Astrocyte (in vitro differentiated cells and primary cell): ENCODE results near the gene KCTD18. TPM values are rescaled to one million over a fixed set of nuclear protein-coding genes. Genes with fewer than 3 reads are reported as not detected.
A peak's percentile ranks its signal among the peaks of the same experiment; 100 is the strongest.

Experiments
- DNase-seq: peaks from one replicate; pipeline ENCODE4 v3.0.0-alpha.2; 2010; ENCODE audit warnings: low read depth
- FAIRE-seq: peaks from 2 replicates; lab custom pipeline; 2011; peaks lifted over from hg19 to GRCh38; lab: Jason Lieb, UNC
- H2AFZ ChIP-seq: 2 replicates; pipeline ENCODE4 v1.6.0; 2012; ENCODE audit warnings: low read depth, low read length, inconsistent platforms
- H3K27ac ChIP-seq: 2 replicates; pipeline ENCODE4 v1.5.1; 2011; ENCODE audit warnings: low read depth, low read length, inconsistent platforms
- H3K27me3 ChIP-seq: 2 replicates; pipeline ENCODE4 v1.6.0; 2011; ENCODE audit warnings: low read length, inconsistent platforms; ENCODE audit not compliant: insufficient read depth
- H3K36me3 ChIP-seq: 2 replicates; pipeline ENCODE4 v1.5.1; 2011; ENCODE audit warnings: low read length, inconsistent platforms; ENCODE audit not compliant: insufficient read depth
- H3K4me1 ChIP-seq: 2 replicates; pipeline ENCODE4 v1.5.1; 2011; ENCODE audit warnings: low read length, inconsistent platforms; ENCODE audit not compliant: insufficient read depth
- H3K4me2 ChIP-seq: 2 replicates; pipeline ENCODE4 v1.6.0; 2012; ENCODE audit warnings: low read length, inconsistent platforms
- H3K4me3 ChIP-seq: 2 replicates; pipeline ENCODE4 v1.5.1; 2011; ENCODE audit warnings: low read depth, mild to moderate bottlenecking, low read length, inconsistent platforms; ENCODE audit not compliant: insufficient read depth
- H3K79me2 ChIP-seq: 2 replicates; pipeline ENCODE4 v1.6.0; 2012; ENCODE audit warnings: mild to moderate bottlenecking, low read length, inconsistent platforms; ENCODE audit not compliant: insufficient read depth
- H3K9ac ChIP-seq: 2 replicates; pipeline ENCODE4 v1.6.0; 2012; ENCODE audit warnings: mild to moderate bottlenecking, low read length, inconsistent platforms
- H3K9me3 ChIP-seq: 2 replicates; pipeline ENCODE4 v1.5.1; 2012; ENCODE audit warnings: low read depth, mild to moderate bottlenecking, low read length, inconsistent platforms; ENCODE audit not compliant: insufficient read depth
- H4K20me1 ChIP-seq: 2 replicates; pipeline ENCODE4 v1.6.0; 2012; ENCODE audit warnings: low read length, inconsistent platforms; ENCODE audit not compliant: insufficient read depth
- H3K27ac Mint-ChIP-seq: one replicate; pipeline ENCODE4 v1.8.0; 2021; ENCODE audit warnings: mild to moderate bottlenecking, mixed read lengths; ENCODE audit not compliant: unreplicated experiment
- H3K27me3 Mint-ChIP-seq: one replicate; pipeline ENCODE4 v1.8.0; 2021; ENCODE audit warnings: low read depth, mixed read lengths; ENCODE audit not compliant: unreplicated experiment
- H3K36me3 Mint-ChIP-seq: one replicate; pipeline ENCODE4 v1.8.0; 2021; ENCODE audit warnings: low read depth, mixed read lengths; ENCODE audit not compliant: unreplicated experiment
- H3K4me1 Mint-ChIP-seq: one replicate; pipeline ENCODE4 v1.8.0; 2021; ENCODE audit warnings: low read depth, mixed read lengths; ENCODE audit not compliant: unreplicated experiment
- H3K4me3 Mint-ChIP-seq: one replicate; pipeline ENCODE4 v1.8.0; 2021; ENCODE audit warnings: mild to moderate bottlenecking, moderate library complexity, mixed read lengths; ENCODE audit not compliant: unreplicated experiment
- H3K9me3 Mint-ChIP-seq: one replicate; pipeline ENCODE4 v1.8.0; 2021; ENCODE audit warnings: mild to moderate bottlenecking, mixed read lengths; ENCODE audit not compliant: unreplicated experiment
- EZH2 ChIP-seq: IDR thresholded peaks from 2 replicates; pipeline ENCODE4 v1.6.1; 2012; ENCODE audit warnings: mild to moderate bottlenecking, low read length, inconsistent platforms; ENCODE audit not compliant: insufficient read depth
- total RNA-seq: library from RNA; stranded (reverse); gene quantifications from 2 replicates; pipeline ENCODE4 v1.2.1, GENCODE V29; 2021
- TF ChIP-seq, protein P1 (sequence below): IDR thresholded peaks from 2 replicates; pipeline ENCODE4 v1.5.1; 2011; ENCODE audit warnings: low read depth, mild to moderate bottlenecking, inconsistent platforms, low read length, moderate library complexity; ENCODE audit not compliant: insufficient read depth

Gene KCTD18
- total RNA-seq, 1 donor from 2014 or later, result 8.2 TPM

DNA sequence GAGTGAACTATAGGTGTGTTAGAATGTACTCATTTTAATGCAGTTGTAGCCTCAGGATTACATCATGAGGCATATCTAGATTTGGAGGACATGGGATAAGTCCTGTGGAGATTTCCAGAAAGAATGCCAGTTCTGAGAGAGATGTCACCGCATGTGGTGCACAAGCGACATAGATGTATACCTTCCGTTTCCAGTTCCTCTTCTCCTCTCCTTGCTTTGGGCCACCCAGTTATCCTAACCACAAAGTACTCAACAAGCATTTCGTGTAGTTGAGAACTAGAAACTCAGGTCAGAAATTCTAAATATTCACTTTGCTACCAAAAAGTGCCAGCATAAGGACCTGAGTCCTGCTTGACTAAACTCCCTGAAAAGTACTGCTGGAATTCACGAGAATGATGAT lies 66.5 kb downstream of the KCTD18 start:
- H3K4me3 Mint-ChIP-seq, result no peak overlapping the region
- no peaks in the 10 kb centered on the region for H4K20me1 ChIP-seq
- H3K4me1 ChIP-seq, result peaks cover 7% of the 10 kb centered on the region
- no peaks in the 10 kb centered on the region for H3K9me3 ChIP-seq
- H3K36me3 Mint-ChIP-seq, result peaks cover 39% of the 10 kb centered on the region
- H3K9me3 Mint-ChIP-seq, result no peaks in the 10 kb centered on the region
- no peaks in the 10 kb centered on the region for H3K27me3 Mint-ChIP-seq
- H3K4me2 ChIP-seq, result no peak overlapping the region
- no peaks in the 10 kb centered on the region for H3K27me3 ChIP-seq
- TF ChIP-seq, protein P1, sequence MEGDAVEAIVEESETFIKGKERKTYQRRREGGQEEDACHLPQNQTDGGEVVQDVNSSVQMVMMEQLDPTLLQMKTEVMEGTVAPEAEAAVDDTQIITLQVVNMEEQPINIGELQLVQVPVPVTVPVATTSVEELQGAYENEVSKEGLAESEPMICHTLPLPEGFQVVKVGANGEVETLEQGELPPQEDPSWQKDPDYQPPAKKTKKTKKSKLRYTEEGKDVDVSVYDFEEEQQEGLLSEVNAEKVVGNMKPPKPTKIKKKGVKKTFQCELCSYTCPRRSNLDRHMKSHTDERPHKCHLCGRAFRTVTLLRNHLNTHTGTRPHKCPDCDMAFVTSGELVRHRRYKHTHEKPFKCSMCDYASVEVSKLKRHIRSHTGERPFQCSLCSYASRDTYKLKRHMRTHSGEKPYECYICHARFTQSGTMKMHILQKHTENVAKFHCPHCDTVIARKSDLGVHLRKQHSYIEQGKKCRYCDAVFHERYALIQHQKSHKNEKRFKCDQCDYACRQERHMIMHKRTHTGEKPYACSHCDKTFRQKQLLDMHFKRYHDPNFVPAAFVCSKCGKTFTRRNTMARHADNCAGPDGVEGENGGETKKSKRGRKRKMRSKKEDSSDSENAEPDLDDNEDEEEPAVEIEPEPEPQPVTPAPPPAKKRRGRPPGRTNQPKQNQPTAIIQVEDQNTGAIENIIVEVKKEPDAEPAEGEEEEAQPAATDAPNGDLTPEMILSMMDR, result no peak
- no peak for TF ChIP-seq EZH2
- DNase-seq (no peak), FAIRE-seq (no peak)
- H3K27ac ChIP-seq, result no peak overlapping the region
- no peak overlapping the region for H2AFZ ChIP-seq
- H3K9ac ChIP-seq, result no peak overlapping the region
- H3K27ac Mint-ChIP-seq, result no peak overlapping the region
- H3K4me1 Mint-ChIP-seq, result peaks cover 13% of the 10 kb centered on the region
- no peak overlapping the region for H3K4me3 ChIP-seq
- H3K36me3 ChIP-seq, result peaks cover 39% of the 10 kb centered on the region
- H3K79me2 ChIP-seq, result no peaks in the 10 kb centered on the region

DNA sequence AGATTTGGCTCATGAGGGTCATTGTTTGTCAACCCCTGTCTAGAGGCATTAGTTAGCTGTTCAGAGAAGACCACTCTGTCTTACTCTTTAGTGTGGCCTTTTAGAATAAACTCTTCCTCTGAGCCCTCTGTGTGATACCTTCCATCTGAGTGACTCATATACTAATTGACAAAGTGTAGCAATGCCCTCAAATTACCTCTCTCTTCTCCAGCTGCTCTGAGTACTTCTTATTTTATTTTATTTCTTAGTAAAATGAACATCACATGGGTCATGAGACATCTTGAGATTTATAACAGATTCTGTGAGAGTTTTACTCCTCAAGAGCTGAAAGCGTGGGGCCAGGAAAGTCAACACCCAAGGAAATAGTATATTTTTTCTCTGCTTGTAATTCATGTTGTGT lies 67.4 kb downstream of the KCTD18 start:
- H3K27me3 Mint-ChIP-seq, result no peaks in the 10 kb centered on the region
- H3K27ac Mint-ChIP-seq, result no peak overlapping the region
- peaks cover 39% of the 10 kb centered on the region for H3K36me3 ChIP-seq
- no peak overlapping the region for H3K27ac ChIP-seq
- no peaks in the 10 kb centered on the region for H3K79me2 ChIP-seq
- no peaks in the 10 kb centered on the region for H3K27me3 ChIP-seq
- peaks cover 13% of the 10 kb centered on the region for H3K4me1 Mint-ChIP-seq
- H3K4me3 Mint-ChIP-seq, result no peak overlapping the region
- no peaks in the 10 kb centered on the region for H3K9me3 ChIP-seq
- FAIRE-seq (no peak), DNase-seq (peak; percentile 72)
- peaks cover 46% of the 10 kb centered on the region for H3K36me3 Mint-ChIP-seq
- H4K20me1 ChIP-seq, result no peaks in the 10 kb centered on the region
- no peak overlapping the region for H3K4me3 ChIP-seq
- no peak overlapping the region for H3K9ac ChIP-seq
- no peak overlapping the region for H2AFZ ChIP-seq
- no peaks in the 10 kb centered on the region for H3K9me3 Mint-ChIP-seq
- TF ChIP-seq, protein P1, result no peak
- no peak for TF ChIP-seq EZH2
- H3K4me2 ChIP-seq, result peak overlapping the region; percentile 39
- peaks cover 7% of the 10 kb centered on the region for H3K4me1 ChIP-seq

DNA sequence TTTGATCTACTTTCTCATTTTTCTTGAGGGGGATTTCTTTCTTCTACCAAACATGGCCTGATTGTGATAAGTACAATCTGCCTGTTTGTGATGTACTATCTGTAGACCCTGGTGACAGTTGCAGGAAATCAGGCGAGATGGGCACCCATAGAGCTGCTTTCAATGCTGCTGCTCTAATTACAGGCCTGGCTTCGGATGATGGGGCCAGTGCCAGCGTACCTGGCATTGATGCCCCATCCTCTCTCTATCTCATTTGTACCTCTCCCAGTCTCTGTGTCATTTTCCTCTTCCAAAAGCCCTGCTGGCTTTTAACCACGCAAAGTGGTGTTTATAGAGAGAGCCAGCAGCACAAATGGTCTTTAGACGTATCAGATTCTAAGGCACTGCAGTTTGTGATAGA lies 69.9 kb downstream of the KCTD18 start:
- Histone ChIP-seq H3K79me2 (no peaks in the 10 kb centered on the region), H3K4me3 (no peak overlapping the region), H3K4me1 (peaks cover 7% of the 10 kb centered on the region), H3K36me3 (peaks cover 39% of the 10 kb centered on the region), H3K9ac (no peak overlapping the region), H3K9me3 (no peaks in the 10 kb centered on the region), H3K27ac (no peak overlapping the region), H2AFZ (no peak overlapping the region), H3K4me2 (no peak overlapping the region), H4K20me1 (no peaks in the 10 kb centered on the region), H3K27me3 (no peaks in the 10 kb centered on the region)
- peaks cover 2% of the 10 kb centered on the region for H3K9me3 Mint-ChIP-seq
- TF ChIP-seq EZH2, result no peak
- TF ChIP-seq, protein P1, result no peak
- H3K27me3 Mint-ChIP-seq, result no peaks in the 10 kb centered on the region
- peaks cover 13% of the 10 kb centered on the region for H3K4me1 Mint-ChIP-seq
- H3K36me3 Mint-ChIP-seq, result peaks cover 42% of the 10 kb centered on the region
- H3K4me3 Mint-ChIP-seq, result no peak overlapping the region
- no peak overlapping the region for H3K27ac Mint-ChIP-seq
- FAIRE-seq (no peak), DNase-seq (no peak)
